Measurements from ENCODE around the gene GAS7.
A peak's percentile ranks its signal among the peaks of the same experiment; 100 is the strongest.

Gene GAS7

DNA sequence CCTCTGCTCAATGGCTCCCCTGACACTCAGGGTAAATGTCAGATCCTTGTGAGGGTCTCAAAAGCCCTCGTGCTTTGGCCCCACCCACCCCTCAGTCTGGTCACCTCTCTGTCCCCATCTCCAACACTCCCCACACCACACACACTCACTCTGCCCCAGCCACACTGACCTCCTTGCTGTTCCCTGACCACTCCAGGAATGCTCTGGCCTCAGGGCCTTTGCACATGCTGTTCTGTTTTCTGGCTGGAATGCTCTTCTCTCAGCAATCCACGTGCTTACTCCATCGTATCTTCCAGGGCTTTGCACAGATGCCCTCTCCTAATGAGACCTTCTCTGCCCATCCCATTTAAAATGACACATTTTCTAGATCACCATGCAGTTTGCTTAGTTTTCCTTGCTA is 28.2 kb downstream of the GAS7 start:
- DNase-seq, result no peak

DNA sequence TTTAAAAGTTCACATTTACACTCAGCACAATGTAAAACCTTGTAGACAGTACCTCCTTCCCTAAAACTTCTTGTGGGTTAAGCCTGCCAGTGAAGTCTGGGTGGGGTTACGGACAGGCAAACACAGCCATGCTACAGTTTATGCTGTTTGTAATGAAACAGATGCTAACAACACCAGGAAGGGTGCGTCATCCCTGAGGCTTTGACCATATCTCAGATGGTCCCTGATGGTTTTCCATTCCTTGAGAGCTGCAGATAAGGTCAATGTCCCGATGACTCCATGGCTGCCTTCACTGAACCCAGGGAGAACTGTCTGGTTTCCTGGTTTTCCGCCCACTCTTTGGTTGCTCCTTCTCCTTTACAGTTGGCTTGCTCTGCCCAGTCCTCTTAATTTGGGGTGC is 29.1 kb downstream of the GAS7 start:
- DNase-seq, result no peak

DNA sequence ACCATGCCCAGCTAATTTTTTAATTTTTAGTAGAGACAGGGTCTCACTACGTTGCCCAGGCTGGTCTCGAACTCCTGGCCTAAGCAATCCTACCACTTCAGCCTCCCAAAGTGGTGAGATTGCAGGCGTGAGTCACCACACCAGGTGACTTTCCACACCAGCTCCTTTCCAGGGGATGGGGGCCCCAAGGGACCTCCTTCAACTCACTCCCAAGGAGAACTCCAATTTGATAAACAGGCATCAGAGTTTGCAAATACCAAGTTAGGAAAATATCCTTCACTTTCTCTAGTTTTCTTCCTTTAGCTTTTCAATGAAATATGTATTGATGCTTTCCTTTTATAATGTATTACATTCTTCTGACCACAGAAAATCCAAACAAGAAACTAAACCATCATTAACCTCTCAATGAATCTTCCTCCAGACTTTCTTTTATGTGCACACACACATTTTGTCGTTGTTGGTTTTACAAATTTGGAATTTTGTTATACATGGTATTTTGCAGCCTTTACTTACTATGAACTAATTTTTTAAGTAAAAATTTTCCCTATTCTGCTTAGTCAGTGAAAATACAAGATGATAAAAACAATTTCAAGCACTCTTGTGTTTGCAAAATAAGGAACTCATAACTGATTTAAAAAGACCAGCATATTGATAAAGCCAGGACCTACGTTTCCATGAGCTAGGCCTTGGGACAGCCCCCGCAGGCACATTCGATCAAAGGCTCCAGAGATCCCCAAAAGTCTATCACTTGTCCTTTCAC is 32.0 kb downstream of the GAS7 start:
- DNase-seq, result no peak

DNA sequence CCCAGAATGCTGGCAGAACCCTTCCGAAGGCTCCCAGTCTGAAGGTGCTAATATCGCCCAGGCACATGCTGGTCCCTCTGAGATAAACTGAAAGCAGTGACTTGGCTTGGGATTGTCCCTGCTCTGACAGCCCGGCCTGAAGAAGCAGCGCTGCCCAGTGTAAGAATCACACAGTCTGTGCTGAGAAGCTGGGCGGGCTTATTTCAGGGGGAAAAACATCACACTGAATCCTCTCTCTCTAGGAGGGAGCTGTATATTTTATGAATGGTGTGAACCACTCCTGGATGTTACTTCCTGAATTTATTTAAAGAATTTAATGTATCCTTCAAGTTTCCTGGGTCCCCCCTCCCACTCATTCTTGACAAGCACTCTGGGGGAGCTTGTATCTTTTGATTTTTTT is 36.3 kb downstream of the GAS7 start:
- DNase-seq, result no peak

DNA sequence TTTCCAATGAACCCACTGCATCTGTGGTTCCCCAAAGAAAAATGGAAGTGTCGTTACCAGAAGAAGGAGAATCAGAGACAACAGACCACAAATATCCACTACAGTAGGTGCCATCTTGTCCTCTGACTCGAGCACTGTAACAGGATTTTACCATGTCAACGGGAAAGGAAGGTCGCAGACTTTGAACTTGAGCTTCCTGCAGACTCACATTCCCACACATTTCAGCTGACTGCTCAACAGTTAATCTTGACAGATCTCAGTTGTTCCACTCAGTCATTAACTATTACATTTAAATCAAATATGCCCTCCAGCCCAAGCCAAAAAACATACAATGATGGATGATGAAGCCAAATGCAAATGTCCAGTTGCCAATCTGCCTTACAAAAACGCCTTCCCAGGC is 37.0 kb downstream of the GAS7 start:
- no peak for DNase-seq

DNA sequence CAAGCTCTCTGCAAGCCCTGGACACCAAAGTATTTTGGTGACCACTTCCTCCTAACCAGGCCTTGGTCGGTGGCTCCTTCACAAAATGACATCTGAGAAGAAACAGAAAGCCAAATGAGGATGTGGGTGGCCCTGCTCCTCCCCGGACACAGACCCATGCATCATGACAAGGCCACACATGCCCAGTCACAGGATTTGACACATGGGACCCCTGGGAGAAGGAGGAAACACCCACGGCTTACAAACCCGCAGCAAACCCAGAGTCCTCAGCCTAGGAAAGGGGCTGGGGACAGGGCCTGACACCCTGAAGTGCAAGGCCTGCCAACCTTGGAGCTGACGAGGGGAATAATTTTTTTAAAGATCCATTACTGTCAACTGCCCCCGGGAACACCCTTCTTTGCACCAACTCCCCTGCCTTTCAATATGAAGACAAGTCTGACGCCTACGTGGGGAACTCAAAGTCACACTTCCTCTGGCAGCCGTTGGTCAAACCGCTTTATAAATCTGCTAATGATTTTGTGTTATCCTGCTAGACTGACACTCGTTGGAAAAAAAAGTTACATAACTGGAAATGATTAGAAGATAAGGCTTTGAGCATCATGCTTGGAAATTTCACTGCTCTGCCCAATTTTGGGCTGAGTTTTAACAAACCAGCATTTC is 41.3 kb downstream of the GAS7 start:
- no peak for DNase-seq

DNA sequence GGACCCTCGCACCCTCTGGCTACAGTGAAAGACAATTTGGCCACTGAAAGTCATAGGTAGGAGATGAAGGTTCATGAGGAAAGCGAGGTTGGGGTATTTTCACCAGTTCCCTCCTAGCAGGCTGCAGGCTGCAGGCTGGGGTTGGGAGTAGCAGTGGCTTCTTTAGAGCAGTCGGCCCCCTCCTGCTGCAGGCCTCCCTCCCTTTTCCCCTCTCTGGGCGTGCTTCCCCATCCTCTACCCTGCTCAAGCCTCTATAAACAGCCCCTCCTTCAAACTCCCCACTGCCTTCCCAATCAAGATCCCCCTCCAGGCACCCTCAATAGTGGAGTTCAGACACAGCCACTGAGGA is 41.8 kb downstream of the GAS7 start:
- DNase-seq, result no peak

DNA sequence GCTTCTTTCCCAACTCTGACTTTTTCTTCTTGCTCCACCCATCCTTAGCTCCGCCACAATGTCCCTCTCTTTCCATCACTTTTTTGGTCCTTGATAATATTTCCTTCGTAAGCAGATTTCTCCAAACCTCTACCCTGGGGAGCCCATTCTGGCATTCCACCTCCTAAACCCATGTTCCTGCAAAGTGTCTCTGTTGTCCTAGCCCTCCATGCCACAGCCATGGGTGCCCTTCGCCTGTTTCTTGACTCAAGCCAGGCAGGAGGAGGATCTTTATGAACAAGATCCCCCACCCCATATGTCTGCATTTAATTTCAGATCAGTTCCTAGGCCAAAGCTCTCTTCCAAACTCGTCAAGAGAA is 42.4 kb downstream of the GAS7 start:
- no peak for DNase-seq

DNA sequence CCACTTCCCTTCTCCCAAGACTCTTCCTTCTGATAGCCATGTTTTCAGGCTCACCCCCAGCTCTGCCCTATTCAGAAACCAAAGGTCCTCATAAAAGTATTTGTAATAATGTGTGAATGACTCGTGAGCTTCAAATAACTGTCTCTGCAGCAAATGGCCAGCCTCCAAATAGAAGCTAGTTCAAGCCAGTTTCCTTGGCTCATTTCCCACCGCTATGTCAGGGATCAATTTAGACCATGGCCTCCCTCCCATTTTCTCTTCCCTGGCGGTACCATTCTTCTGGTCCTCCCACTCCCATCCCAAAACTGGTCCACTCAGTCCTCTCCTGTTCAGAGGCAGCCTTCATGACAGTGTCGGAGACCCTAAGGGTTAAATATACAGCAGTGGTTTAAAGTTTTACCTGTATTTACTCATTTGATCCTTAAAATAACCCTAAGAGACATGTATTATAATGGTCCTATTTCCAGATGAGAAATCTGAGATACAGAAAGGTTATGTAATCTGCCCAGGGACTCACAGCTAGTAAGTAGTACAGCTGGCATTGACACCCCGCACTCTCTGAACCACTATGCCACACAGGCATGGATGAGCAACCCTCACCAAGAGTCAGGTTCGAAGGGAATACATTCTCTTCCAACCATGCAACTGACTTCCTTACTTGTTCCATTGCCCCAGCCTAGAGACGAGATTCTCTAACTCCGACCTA is 42.9 kb downstream of the GAS7 start:
- peak; percentile 80 for DNase-seq

DNA sequence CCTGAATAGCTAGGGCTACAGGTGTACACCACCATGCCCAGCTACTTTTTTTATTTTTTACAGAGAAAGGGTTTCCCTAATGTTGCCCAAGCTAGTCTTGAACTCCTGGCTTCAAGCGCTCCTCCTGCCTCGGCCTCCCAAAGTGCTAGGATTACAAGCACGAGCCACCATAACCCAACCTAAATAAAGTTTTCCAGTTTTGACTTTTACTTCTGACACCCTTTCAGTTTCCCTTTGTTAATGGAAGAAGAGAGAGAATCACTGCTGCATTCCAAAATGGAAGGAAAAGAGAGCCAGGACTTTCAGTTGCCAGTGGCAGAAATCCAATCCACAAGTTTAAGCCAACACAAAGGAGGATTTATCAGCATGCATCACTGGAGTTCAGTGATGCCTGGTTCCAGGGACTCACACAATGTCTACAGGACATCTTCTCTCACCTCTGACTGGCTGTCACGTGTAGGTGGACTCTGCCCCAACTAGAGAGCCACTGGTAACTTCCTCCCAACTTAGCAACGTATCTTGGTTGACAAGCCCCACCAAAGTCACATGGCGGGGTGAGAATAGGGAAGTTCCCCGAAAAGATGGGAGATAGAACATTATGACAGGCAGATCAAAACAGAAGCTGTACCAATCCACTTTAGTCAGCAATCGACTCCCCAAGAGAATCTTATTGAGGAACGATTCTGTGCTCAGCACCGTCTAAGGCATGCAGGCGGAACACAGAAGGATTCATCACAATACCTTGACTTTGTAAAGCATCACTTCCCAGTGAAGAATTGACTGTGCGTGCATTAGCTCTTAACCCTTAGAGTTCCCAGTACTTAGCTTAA is 46.5 kb downstream of the GAS7 start:
- no peak for DNase-seq

DNA sequence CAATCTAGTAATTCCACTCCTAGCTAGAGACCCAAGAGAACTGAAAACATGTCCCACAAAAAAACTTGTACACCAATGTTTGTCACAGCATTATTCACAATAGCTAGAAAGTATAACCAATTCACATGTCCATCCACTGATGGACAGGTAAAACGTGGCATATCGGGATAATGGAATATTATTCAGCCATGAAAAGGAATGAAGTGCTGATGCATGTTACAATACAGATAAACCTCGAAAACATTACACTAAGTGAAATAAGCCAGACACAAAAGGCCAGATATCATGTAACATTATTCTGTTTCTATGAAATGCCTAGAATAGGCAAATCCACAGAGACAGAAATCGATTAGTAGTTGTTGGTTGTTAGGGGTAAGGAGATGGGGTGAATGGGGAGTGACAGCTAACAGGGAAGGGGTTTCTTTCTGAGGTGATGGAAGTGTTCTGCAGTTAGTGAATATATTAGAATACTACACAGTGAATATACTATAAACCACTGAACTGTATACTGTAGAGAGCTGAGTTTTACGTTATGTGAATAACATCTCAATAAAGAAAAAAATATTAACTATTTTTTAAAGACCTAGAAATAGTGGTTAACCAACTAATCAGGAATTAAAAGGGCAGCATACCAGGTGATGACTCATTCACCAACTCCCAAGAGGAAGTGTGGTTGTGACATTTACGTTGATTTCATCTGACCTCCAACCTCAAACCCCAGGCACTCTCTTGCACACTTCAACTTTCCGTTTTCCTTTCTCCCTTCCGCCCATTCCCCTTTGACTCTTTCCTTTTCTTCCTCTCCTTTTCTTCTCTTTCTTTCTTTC is 48.6 kb downstream of the GAS7 start:
- peak; percentile 79 for DNase-seq

DNA sequence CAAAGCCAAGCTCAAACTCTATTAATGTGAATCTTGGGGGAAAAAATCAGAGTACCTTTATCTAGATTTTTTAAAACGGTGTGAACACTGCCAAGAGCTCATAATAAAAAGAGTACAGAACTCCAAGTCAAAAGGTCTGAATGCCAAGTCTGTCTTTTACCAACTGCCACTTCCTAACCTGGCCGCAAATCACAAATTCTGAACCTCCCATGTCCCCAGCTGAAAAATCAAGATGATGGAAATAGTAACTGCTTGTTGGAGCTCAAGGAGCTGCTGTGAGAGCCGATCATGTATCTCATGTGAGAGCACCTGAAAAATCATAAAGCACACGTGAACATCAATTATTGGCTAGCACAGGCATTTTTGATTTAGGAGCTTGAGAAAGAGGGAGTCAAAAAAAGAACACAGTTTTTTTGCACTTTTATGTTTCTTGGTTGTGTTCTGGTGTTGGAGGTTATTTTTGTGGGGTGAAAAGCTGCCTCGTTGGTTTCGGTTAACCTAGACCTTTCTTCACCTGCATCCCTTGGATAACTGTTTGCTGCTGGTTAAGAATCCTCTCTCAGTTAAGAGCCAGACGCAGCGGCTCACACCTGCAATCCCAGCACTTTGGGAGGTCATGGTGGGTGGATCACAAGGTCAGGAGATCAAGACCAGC is 50.5 kb downstream of the GAS7 start:
- DNase-seq, result no peak

DNA sequence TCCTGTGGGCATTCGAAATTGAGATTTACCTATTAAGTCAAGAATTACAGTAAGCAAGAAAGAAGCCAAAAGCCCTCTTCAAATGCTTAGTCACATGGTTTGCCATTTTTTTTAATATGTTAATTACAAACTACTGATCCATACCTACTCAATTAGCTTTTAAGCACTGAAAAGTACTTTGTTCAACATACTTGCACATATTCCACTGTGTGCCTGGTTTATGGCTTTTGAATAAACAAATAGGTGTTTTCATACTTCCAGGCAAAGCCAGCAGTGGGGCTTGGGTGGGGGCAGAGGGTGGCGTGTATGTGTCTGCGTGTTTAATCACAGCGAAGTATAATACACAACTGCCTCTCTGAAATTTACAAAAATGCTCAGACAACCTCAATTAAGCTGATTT is 51.4 kb downstream of the GAS7 start:
- no peak for DNase-seq

DNA sequence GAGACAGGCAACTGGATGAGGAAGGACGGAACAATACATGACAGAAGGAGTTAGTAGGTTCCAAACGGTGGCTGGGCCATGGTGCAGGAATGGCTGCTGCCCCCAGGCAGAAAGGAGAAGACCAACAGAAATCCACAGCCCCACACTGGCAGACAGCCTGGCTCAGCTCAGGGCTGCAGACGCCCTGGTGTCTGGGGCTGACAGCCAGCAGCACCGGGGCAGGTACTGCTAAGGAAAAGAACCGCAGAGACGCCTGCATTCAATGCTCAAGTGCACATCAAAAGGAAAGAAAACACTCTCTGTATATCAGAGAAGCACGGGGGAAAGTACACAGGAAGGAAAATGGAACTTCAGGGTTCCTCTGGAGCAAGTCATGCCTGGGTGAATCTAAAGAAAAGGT is 53.4 kb downstream of the GAS7 start:
- DNase-seq, result no peak

DNA sequence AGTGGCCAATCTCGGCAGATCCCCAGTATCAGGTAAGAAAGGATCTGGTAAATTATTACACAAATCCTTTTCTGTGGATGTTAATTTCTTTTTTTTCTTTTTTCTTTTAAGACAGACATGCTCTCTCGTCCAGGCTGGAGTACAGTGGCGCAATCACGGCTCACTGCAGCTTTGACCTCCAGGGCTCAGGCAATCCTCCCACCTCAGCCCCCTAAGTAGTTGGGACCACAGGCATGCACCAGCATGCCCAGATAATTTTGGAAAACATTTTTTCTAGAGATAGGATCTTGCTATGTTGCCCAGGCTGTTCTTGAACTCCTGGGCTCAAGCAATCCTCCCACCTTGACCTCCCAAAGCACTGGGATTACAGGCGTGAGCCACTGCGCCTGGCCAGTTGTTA is 54.0 kb downstream of the GAS7 start:
- DNase-seq, result no peak

DNA sequence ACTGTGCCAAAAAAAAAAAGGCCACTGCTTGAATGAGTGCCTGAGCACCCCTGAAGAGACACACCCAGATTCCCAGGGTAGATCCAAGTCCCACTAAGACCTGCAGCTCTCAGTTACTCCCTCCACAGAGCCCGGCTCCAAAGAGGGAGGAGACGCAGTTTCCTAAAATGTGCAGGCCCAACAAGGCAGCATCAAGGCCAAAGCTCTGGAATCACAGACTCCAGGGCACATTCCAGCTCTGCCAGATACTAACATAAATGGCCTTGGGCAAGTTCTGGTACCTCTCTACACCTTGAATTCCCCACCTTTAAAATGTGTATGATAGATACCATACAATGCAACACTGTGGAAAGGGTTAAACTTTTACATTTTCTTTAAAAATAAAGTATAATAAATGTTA is 57.0 kb downstream of the GAS7 start:
- no peak for DNase-seq

DNA sequence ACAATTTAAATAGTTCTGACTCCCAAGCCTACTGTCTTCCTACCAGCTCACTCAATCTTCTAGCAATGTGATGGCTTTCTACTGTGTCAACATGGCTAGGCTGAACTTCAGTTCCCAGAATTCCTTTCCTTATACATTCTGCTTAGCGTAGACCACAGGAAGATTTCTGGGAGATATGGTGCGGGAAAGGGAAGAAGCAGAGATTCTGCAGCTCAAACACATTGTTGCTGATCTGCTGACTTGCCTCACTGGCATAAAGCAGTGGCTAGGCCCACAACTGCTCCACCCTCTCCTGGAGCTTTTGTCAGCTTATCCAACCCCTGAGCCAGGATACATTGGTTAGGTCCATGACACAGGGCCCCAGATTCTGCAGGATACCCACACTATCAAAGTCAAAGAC is 58.8 kb downstream of the GAS7 start:
- no peak for DNase-seq

DNA sequence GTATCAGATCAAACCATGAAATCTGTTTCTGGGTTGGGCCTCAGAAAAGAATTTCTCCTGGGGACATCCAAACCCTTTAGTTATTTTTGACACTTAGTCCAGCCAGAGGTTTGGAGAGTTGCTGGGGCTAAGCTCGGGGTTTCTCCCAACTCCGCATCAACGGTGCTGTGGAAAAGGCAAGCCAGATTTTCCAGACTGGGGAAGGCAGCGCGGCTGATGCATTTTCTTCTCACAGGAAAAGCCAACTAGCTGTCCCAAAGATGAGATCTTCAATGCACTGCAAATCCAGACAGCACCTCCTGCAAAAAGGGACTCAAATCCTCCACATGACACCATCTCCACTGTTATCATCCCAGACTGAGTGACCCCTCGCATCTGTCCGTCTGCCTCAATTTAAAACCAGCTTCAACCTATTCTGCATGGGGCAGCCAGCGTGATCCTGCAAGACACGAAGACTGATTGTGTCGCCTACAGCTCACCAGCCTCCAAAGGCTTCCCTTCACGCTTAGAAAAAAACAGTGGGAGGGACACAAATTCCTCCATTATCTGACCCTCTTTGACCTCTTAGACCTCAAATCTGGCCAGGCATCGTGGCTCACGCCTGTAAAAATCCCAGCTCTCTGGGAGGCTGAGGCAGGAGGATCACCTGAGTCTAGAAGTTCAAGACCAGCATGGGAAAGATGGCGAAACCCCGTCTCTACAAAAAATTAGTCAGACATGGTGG is 62.0 kb downstream of the GAS7 start:
- DNase-seq, result no peak

DNA sequence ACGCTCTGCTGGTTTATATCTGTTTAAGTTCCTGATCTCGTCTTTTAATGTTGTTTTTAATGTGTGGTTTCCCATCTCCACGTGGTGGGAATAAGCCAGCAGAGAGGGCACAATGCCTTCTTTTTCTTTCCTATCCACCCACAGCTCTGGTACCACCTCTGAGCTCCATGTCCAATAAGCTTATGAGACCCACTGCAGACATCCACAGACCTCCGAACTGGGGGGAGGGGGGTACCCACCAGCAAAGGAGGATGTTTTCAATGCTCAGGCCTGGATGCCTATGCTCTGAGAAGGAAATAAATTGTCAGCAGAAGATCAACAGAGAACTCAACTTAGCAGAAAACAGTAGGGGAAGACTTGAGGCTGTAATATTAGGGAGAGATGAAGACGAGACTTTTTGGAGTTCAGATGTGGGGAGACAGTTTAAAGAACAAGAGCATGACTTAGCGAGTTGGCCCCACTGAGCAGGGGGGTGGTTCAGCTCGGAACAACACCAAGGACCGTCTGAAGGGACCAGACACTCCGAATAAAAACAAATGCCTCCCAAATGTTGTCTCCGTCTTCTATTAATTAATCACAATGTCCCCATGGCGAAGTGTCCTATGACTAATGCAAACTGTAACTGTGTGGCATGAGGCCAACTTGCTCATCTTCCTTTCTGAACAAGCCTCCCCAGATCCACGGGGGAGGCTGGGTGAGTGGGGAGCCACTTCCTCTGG is 62.7 kb downstream of the GAS7 start:
- peak; percentile 87 for DNase-seq

DNA sequence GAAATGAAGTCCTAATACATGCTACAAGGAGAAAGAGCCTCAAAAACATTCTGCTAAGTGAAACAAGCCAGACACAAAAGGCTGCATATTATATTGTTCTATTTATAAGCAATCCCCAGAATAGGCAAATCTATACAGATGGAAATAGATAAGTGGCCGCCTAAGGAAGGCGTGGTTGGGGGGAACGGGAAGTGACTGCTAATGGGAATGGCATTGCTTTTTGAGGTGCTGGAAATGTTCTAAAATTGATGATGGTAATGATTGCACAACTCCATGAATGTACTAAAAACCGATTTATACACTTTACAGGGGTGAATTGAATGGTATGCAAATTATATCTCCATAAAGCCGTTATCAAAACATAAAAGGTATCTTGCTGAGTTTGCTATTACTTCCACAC is 67.7 kb downstream of the GAS7 start:
- no peak for DNase-seq
